HepG2 (cell line): ENCODE measurements around the gene BAG5. TPM values are rescaled to one million over a fixed set of nuclear protein-coding genes. Genes with fewer than 3 reads are reported as not detected.

Source experiments
- ARNTL ChIP-seq: sonication (generic); formaldehyde crosslinking; IDR thresholded peaks from 2 replicates; pipeline ENCODE4 v1.4.0; 2020; ENCODE audit warnings: mild to moderate bottlenecking, missing genetic modification reagents
- KDM6A ChIP-seq: IDR thresholded peaks from 2 replicates; pipeline ENCODE4 v1.6.1; 2016; ENCODE audit warnings: low read depth
- KLF11 ChIP-seq: IDR thresholded peaks from 2 replicates; pipeline ENCODE4 v1.6.1; 2016; ENCODE audit warnings: missing compliant biosample characterization
- NFATC3 ChIP-seq: sonication (generic); formaldehyde crosslinking; IDR thresholded peaks from 2 replicates; pipeline ENCODE4 v1.5.1; 2020; ENCODE audit warnings: mild to moderate bottlenecking, missing genetic modification reagents
- RBFOX2 ChIP-seq: fragments of 200-400 bp; formaldehyde crosslinking; IDR thresholded peaks from 2 replicates; pipeline ENCODE4 v1.6.1; 2017; ENCODE audit warnings: low read depth, mild to moderate bottlenecking, low read length
- SALL1 ChIP-seq: sonication (generic); formaldehyde crosslinking; IDR thresholded peaks from 2 replicates; pipeline ENCODE4 v1.8.0; 2022; ENCODE audit warnings: mild to moderate bottlenecking, missing genetic modification reagents
- ZIK1 ChIP-seq: sonication (generic); formaldehyde crosslinking; IDR thresholded peaks from 2 replicates; pipeline ENCODE4 v1.5.0; 2020; ENCODE audit warnings: mild to moderate bottlenecking, low read depth, missing genetic modification reagents, borderline replicate concordance
- ZNF253 ChIP-seq: sonication (generic); formaldehyde crosslinking; IDR thresholded peaks from 2 replicates; pipeline ENCODE4 v1.8.0; 2022; ENCODE audit warnings: mild to moderate bottlenecking, missing genetic modification reagents, borderline replicate concordance
- ZNF3 ChIP-seq: IDR thresholded peaks from 2 replicates; pipeline ENCODE4 v1.7.0; 2017; ENCODE audit warnings: inconsistent platforms
- ZNF317 ChIP-seq: sonication (generic); formaldehyde crosslinking; IDR thresholded peaks from 2 replicates; pipeline ENCODE4 v1.5.0; 2020; ENCODE audit warnings: mild to moderate bottlenecking, missing genetic modification reagents
- ZNF772 ChIP-seq: sonication (generic); formaldehyde crosslinking; IDR thresholded peaks from 2 replicates; pipeline ENCODE4 v1.5.0; 2020; ENCODE audit warnings: mild to moderate bottlenecking, missing genetic modification reagents
- ZSCAN30 ChIP-seq: sonication (generic); formaldehyde crosslinking; IDR thresholded peaks from 2 replicates; pipeline ENCODE4 v1.5.0; 2020; ENCODE audit warnings: mild to moderate bottlenecking, missing genetic modification reagents
- polyA plus RNA-seq, 8 experiments: library from polyadenylated mRNA; depleted of rRNA in 3 of 8; stranded (reverse) in 7 of 8; unstranded in 1 of 8; fragments of >200 nt; fragmentation: Illumina TruSeq in 4 of 8; extraction: Trizol in 4 of 8; gene quantifications; 2 replicates each; pipeline versions ENCODE4 v1.2.1 to v1.2.3, GENCODE V29; 2011 to 2016; ENCODE audit warnings: low read depth in 4 of 8, missing spikeins in 1 of 8, mixed read lengths in 1 of 8; ENCODE audit not compliant: insufficient read depth in 1 of 8
- total RNA-seq, 5 experiments: library from RNA; depleted of rRNA; stranded (reverse); fragments of >200 nt; fragmentation: Illumina TruSeq; extraction: Trizol; gene quantifications; 2 replicates each; pipeline ENCODE4 v1.2.3, GENCODE V29; 2016; ENCODE audit warnings: low read depth in 1 of 5
- TF ChIP-seq, protein P1 (sequence below): sonication (generic); formaldehyde crosslinking; IDR thresholded peaks from 2 replicates; pipeline ENCODE4 v1.5.0; 2020; ENCODE audit warnings: missing genetic modification reagents
- TF ChIP-seq, protein P2 (sequence below): sonication (generic); formaldehyde crosslinking; conservative IDR thresholded peaks from 2 replicates; pipeline ENCODE4 v1.4.0; 2020; ENCODE audit warnings: mild to moderate bottlenecking, missing genetic modification reagents, moderate library complexity
- TF ChIP-seq, protein P3 (sequence below): sonication (generic); formaldehyde crosslinking; IDR thresholded peaks from 2 replicates; pipeline ENCODE4 v1.9.0; 2021; ENCODE audit warnings: missing genetic modification reagents, borderline replicate concordance
- TF ChIP-seq, protein P4 (sequence below): sonication (generic); formaldehyde crosslinking; IDR thresholded peaks from 2 replicates; pipeline ENCODE4 v1.8.0; 2022; ENCODE audit warnings: mild to moderate bottlenecking, missing genetic modification reagents, borderline replicate concordance
- TF ChIP-seq, protein P5 (sequence below): sonication (generic); formaldehyde crosslinking; IDR thresholded peaks from 2 replicates; pipeline ENCODE4 v1.4.0; 2020; ENCODE audit warnings: mild to moderate bottlenecking, missing genetic modification reagents
- TF ChIP-seq, protein P6 (sequence below): IDR thresholded peaks from 2 replicates; pipeline ENCODE4 v1.6.1; 2018; ENCODE audit warnings: missing genetic modification reagents

Gene BAG5
- total and polyA plus RNA-seq, 2 of the 13 experiments (the other 11 are each of a cell fraction or from before 2014, with no cell fraction given): 3.5 to 21.0 TPM

DNA sequence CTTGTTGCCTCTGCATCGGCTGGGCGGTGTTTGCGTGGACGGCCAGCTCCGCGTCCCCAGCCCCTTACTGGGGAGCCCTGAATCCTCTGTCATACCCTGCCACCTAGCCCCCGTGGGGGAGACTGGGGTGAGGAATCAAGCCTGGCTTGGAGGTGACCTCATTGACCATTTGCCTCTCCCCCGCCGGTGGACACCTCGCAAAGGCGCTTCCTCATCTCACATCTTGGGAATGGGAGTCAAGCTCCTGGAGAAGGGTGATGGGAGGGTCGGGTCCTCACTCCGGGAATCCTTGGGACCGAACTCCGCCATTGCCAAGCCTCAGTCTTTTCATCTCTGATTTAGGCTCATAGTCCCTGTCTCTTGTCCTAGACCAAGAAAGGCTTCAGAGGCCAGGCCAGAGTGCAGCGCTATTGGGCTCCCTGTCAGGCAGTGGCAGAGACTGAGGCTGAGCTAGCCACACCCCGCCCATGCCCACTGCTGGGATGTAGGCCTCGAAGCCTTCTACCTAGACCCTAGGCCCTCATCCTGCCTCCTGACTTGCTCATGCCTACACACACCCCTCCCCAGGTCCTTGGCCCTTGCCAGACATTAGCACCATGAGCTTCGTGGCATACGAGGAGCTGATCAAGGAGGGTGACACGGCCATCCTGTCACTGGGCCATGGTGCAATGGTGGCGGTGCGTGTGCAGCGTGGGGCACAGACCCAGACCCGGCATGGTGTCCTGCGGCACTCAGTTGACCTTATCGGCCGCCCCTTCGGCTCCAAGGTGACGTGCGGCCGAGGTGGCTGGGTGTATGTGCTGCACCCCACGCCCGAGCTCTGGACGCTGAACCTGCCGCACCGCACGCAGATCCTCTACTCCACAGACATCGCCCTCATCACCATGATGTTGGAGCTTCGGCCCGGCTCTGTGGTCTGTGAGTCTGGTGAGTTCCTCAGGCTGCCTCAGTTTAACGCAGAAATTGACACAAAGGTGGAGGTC, 32.8 kb downstream of the BAG5 start (continued):
- TF ChIP-seq ZNF772 (CRISPR knock-in tag) (peak; percentile 50; the same call in 1 of the 2 replicates), KDM6A (CRISPR knock-in tag) (no peak), ZNF3 (CRISPR knock-in tag) (no peak), ZNF317 (CRISPR knock-in tag) (no peak), RBFOX2 (peak; percentile 24; the same call in 1 of the 2 replicates), ZSCAN30 (no peak), NFATC3 (CRISPR knock-in tag) (no peak), ZIK1 (CRISPR knock-in tag) (no peak), ARNTL (CRISPR knock-in tag) (no peak), KLF11 (CRISPR knock-in tag) (no peak), ZNF253 (CRISPR knock-in tag) (no peak), SALL1 (CRISPR knock-in tag) (no peak)
- TF ChIP-seq, protein P1, sequence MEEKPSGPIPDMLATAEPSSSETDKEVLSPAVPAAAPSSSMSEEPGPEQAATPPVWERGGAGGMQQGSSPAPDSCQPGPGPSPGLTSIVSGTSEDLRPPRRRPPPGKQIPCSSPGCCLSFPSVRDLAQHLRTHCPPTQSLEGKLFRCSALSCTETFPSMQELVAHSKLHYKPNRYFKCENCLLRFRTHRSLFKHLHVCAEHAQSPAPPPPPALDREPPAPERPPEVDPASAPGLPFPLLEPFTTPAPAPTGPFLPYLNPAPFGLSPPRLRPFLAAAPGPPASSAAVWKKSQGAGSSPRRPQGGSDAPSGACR (CRISPR knock-in tag): no peak
- TF ChIP-seq, protein P2, sequence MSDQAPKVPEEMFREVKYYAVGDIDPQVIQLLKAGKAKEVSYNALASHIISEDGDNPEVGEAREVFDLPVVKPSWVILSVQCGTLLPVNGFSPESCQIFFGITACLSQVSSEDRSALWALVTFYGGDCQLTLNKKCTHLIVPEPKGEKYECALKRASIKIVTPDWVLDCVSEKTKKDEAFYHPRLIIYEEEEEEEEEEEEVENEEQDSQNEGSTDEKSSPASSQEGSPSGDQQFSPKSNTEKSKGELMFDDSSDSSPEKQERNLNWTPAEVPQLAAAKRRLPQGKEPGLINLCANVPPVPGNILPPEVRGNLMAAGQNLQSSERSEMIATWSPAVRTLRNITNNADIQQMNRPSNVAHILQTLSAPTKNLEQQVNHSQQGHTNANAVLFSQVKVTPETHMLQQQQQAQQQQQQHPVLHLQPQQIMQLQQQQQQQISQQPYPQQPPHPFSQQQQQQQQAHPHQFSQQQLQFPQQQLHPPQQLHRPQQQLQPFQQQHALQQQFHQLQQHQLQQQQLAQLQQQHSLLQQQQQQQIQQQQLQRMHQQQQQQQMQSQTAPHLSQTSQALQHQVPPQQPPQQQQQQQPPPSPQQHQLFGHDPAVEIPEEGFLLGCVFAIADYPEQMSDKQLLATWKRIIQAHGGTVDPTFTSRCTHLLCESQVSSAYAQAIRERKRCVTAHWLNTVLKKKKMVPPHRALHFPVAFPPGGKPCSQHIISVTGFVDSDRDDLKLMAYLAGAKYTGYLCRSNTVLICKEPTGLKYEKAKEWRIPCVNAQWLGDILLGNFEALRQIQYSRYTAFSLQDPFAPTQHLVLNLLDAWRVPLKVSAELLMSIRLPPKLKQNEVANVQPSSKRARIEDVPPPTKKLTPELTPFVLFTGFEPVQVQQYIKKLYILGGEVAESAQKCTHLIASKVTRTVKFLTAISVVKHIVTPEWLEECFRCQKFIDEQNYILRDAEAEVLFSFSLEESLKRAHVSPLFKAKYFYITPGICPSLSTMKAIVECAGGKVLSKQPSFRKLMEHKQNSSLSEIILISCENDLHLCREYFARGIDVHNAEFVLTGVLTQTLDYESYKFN (CRISPR knock-in tag): no peak
- TF ChIP-seq, protein P3, sequence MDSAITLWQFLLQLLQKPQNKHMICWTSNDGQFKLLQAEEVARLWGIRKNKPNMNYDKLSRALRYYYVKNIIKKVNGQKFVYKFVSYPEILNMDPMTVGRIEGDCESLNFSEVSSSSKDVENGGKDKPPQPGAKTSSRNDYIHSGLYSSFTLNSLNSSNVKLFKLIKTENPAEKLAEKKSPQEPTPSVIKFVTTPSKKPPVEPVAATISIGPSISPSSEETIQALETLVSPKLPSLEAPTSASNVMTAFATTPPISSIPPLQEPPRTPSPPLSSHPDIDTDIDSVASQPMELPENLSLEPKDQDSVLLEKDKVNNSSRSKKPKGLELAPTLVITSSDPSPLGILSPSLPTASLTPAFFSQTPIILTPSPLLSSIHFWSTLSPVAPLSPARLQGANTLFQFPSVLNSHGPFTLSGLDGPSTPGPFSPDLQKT (CRISPR knock-in tag): no peak
- TF ChIP-seq, protein P4, sequence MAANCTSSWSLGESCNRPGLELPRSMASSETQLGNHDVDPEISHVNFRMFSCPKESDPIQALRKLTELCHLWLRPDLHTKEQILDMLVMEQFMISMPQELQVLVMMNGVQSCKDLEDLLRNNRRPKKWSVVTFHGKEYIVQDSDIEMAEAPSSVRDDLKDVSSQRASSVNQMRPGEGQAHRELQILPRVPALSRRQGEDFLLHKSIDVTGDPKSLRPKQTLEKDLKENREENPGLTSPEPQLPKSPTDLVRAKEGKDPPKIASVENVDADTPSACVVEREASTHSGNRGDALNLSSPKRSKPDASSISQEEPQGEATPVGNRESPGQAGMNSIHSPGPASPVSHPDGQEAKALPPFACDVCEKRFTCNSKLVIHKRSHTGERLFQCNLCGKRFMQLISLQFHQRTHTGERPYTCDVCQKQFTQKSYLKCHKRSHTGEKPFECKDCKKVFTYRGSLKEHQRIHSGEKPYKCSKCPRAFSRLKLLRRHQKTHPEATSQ: no peak
- TF ChIP-seq, protein P5, sequence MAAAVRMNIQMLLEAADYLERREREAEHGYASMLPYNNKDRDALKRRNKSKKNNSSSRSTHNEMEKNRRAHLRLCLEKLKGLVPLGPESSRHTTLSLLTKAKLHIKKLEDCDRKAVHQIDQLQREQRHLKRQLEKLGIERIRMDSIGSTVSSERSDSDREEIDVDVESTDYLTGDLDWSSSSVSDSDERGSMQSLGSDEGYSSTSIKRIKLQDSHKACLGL (CRISPR knock-in tag): no peak
- TF ChIP-seq, protein P6, sequence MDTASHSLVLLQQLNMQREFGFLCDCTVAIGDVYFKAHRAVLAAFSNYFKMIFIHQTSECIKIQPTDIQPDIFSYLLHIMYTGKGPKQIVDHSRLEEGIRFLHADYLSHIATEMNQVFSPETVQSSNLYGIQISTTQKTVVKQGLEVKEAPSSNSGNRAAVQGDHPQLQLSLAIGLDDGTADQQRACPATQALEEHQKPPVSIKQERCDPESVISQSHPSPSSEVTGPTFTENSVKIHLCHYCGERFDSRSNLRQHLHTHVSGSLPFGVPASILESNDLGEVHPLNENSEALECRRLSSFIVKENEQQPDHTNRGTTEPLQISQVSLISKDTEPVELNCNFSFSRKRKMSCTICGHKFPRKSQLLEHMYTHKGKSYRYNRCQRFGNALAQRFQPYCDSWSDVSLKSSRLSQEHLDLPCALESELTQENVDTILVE (CRISPR knock-in tag): no peak
